Loucy (cell line): ENCODE measurements around the gene GTSE1.

Experiments
- EZH2phosphoT487 ChIP-seq: fragments of 200-600 bp; IDR thresholded peaks from 2 replicates; pipeline ENCODE4 v1.6.1; 2018; ENCODE audit warnings: antibody characterized with exemption, mild to moderate bottlenecking, moderate library complexity, borderline replicate concordance
- TF ChIP-seq, protein P1 (sequence below): fragments of 200-600 bp; sonication (generic); conservative IDR thresholded peaks from 2 replicates; pipeline ENCODE4 v1.5.1; 2014; ENCODE audit warnings: mild to moderate bottlenecking, antibody characterized with exemption, low read length

DNA sequence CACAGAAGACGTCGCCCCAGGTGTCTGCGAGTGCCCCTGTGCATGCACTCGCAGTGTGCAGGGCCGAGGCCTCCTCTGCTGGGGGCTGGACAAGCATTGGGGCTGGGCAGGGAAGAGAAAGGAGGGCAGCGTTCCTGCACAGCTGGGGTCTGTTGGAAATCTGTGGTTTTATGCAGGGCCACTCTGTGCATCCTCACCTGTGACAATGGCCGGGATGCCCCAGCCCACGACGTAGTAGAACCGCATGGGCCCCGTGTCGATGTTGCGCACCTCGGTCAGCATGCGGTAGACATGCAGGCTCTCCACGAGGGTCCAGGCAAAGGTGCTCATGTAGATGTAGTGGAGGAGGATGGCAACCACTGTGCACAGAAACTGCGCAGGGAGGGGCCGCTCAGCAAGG lies 76.0 kb downstream of the GTSE1 start:
- TF ChIP-seq, protein P1, sequence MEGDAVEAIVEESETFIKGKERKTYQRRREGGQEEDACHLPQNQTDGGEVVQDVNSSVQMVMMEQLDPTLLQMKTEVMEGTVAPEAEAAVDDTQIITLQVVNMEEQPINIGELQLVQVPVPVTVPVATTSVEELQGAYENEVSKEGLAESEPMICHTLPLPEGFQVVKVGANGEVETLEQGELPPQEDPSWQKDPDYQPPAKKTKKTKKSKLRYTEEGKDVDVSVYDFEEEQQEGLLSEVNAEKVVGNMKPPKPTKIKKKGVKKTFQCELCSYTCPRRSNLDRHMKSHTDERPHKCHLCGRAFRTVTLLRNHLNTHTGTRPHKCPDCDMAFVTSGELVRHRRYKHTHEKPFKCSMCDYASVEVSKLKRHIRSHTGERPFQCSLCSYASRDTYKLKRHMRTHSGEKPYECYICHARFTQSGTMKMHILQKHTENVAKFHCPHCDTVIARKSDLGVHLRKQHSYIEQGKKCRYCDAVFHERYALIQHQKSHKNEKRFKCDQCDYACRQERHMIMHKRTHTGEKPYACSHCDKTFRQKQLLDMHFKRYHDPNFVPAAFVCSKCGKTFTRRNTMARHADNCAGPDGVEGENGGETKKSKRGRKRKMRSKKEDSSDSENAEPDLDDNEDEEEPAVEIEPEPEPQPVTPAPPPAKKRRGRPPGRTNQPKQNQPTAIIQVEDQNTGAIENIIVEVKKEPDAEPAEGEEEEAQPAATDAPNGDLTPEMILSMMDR = no peak
- TF ChIP-seq EZH2phosphoT487 = no peak
